Upper lobe of right lung (tissue), 1 donor: ENCODE measurements around the gene ABI3. TPM values are rescaled to one million over a fixed set of nuclear protein-coding genes. Genes with fewer than 3 reads are reported as not detected.
"Not testable (repeated sequence)": the region's sequence is repeated elsewhere in the genome, so short reads cannot be mapped to it uniquely, and the experiment has no call there.

Source experiments
- ATAC-seq: fragments of 200-7000 bp; cut with Tn5 transposase; one replicate; pipeline ENCODE4 v1.9.1; 2020; ENCODE audit warnings: mild to moderate bottlenecking, moderate library complexity
- DNase-seq: peaks from one replicate; pipeline ENCODE4 v3.0.0-alpha.2; 2020
- H3K27ac ChIP-seq: fragments of 200-600 bp; one replicate; pipeline ENCODE4 v1.8.0; 2022
- H3K27me3 ChIP-seq: fragments of 200-600 bp; one replicate; pipeline ENCODE4 v1.8.0; 2022; ENCODE audit warnings: mild to moderate bottlenecking
- H3K36me3 ChIP-seq: fragments of 200-600 bp; one replicate; pipeline ENCODE4 v1.8.0; 2022
- H3K4me1 ChIP-seq: fragments of 200-600 bp; one replicate; pipeline ENCODE4 v1.8.0; 2022
- H3K4me3 ChIP-seq: fragments of 200-600 bp; one replicate; pipeline ENCODE4 v1.8.0; 2022; ENCODE audit warnings: mild to moderate bottlenecking
- H3K9me3 ChIP-seq: fragments of 200-600 bp; one replicate; pipeline ENCODE4 v1.8.0; 2022
- intact Hi-C: fragments of 100-400 bp; cut with DNase I; formaldehyde crosslinking; loops from one replicate; pipeline ENCODE4 v1.11.0; 2022
- long read RNA-seq: library from polyadenylated mRNA; unstranded; transcript quantifications from one replicate; pipeline ENCODE4 v2.0.0, GENCODE V29; 2021
- total RNA-seq: library from RNA; stranded (reverse); fragmentation: NEBNext Ultra II Directional; extraction: Animal tissue kit (Norgen Biotek cat#: 25700); gene quantifications from one replicate; pipeline ENCODE4 v1.2.1, GENCODE V29; 2021
- TF ChIP-seq, protein P1 (sequence below): fragments of 200-600 bp; IDR thresholded peaks from one replicate; pipeline ENCODE4 v1.8.0; 2022; ENCODE audit warnings: antibody characterized with exemption
- donor health status: DM: no; HTN: yes; CAD: no; lungs with severe emphysema.

ABI3 gene
- total RNA-seq, result 31.5 TPM
- long read RNA-seq, transcript ABI3-201 (8 exons, 2,109 nt), result major isoform, 37 of 56 reads
- long read RNA-seq, partial matches to known transcripts, result 10 of 56 reads
- long read RNA-seq, other reads (novel, unspliced or antisense), result 9 of 56 reads

GRCh38 chr17:49210158-49211029 is at the start of gene ABI3, which contains the start of gene GNGT2:
Gene ABI3, plus strand, starts transcription at chr17:49210707. Its CDS starts 18 bp downstream, at chr17:49210725.
Gene GNGT2, minus strand, starts transcription at chr17:49210574. Its CDS starts 3,152 bp downstream, at chr17:49207422.
- TF ChIP-seq, protein P1, sequence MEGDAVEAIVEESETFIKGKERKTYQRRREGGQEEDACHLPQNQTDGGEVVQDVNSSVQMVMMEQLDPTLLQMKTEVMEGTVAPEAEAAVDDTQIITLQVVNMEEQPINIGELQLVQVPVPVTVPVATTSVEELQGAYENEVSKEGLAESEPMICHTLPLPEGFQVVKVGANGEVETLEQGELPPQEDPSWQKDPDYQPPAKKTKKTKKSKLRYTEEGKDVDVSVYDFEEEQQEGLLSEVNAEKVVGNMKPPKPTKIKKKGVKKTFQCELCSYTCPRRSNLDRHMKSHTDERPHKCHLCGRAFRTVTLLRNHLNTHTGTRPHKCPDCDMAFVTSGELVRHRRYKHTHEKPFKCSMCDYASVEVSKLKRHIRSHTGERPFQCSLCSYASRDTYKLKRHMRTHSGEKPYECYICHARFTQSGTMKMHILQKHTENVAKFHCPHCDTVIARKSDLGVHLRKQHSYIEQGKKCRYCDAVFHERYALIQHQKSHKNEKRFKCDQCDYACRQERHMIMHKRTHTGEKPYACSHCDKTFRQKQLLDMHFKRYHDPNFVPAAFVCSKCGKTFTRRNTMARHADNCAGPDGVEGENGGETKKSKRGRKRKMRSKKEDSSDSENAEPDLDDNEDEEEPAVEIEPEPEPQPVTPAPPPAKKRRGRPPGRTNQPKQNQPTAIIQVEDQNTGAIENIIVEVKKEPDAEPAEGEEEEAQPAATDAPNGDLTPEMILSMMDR, result no peak
- DNase-seq (no peak), ATAC-seq (peak; percentile 74)
- Histone ChIP-seq H3K9me3 (no peaks in the 10 kb centered on the region), H3K36me3 (no peaks in the 10 kb centered on the region), H3K4me3 (peak within 1 kb of the TSS; percentile 58), H3K27me3 (peaks cover 5% of the 10 kb centered on the region), H3K27ac (peak within 1 kb of the TSS; percentile 84), H3K4me1 (peaks cover 27% of the 10 kb centered on the region)
- intact Hi-C loops, result no loop called here

- TF ChIP-seq, protein P1, result no peak
- peaks cover 17% of the 10 kb centered on the region for H3K27me3 ChIP-seq
Measured at GRCh38 chr17:49162866-49163265, 47.6 kb upstream of the ABI3 start.

GRCh38 chr17:49165143-49165542 is 45.4 kb upstream of the ABI3 start:
- Histone ChIP-seq H3K27ac (no peak overlapping the region), H3K4me3 (no peak overlapping the region), H3K9me3 (no peaks in the 10 kb centered on the region), H3K27me3 (peaks cover 26% of the 10 kb centered on the region), H3K4me1 (no peaks in the 10 kb centered on the region), H3K36me3 (no peaks in the 10 kb centered on the region)
- TF ChIP-seq, protein P1, result no peak
- DNase-seq, result no peak
- ATAC-seq, result no peak
- intact Hi-C loops, result no loop called here

More at GRCh38 chr17:49162866-49163265, 47.6 kb upstream of the ABI3 start:
- ATAC-seq (no peak), DNase-seq (no peak)
- intact Hi-C loops, result no loop called here
- Histone ChIP-seq H3K36me3 (no peaks in the 10 kb centered on the region), H3K27ac (no peak overlapping the region), H3K4me1 (no peaks in the 10 kb centered on the region), H3K9me3 (no peaks in the 10 kb centered on the region), H3K4me3 (no peak overlapping the region)

DNA sequence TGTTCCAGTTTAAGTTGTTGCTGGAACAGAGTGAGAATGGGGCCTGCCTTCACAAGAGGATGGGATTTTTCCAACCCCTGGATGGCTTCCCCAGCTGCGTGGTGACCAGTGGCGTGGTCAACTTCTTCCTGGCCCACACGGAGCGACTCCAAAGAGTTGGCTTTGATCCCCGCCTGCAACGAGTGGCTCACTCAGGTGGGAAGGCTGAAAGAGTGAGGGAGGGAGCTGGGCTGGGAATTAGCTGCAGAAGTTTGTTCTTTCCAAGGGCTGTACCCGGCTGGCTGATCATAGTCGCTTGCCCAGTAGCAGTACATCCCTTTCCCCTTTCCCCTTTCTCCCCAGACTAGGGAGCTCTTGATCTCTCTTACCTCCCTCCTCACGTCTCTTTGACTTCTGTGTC is 41.8 kb upstream of the ABI3 start:
- ATAC-seq, result no peak
- H3K4me1 ChIP-seq, result no peaks in the 10 kb centered on the region
- TF ChIP-seq, protein P1, result no peak

GRCh38 chr17:49170216-49170615 is 40.3 kb upstream of the ABI3 start:
- Histone ChIP-seq H3K27me3 (peaks cover 26% of the 10 kb centered on the region), H3K4me1 (no peaks in the 10 kb centered on the region), H3K4me3 (no peak overlapping the region), H3K9me3 (no peaks in the 10 kb centered on the region), H3K27ac (no peak overlapping the region), H3K36me3 (no peaks in the 10 kb centered on the region)
- TF ChIP-seq, protein P1, result no peak
- intact Hi-C loops, result no loop called here
- ATAC-seq, result no peak
- DNase-seq, result no peak

More for the DNA sequence above, 41.8 kb upstream of the ABI3 start:
- H3K27me3 ChIP-seq, result peaks cover 26% of the 10 kb centered on the region
- DNase-seq, result no peak
- no peaks in the 10 kb centered on the region for H3K36me3 ChIP-seq
- no peaks in the 10 kb centered on the region for H3K9me3 ChIP-seq
- no peak overlapping the region for H3K4me3 ChIP-seq
- no peak overlapping the region for H3K27ac ChIP-seq
- intact Hi-C loops, result no loop called here

DNA sequence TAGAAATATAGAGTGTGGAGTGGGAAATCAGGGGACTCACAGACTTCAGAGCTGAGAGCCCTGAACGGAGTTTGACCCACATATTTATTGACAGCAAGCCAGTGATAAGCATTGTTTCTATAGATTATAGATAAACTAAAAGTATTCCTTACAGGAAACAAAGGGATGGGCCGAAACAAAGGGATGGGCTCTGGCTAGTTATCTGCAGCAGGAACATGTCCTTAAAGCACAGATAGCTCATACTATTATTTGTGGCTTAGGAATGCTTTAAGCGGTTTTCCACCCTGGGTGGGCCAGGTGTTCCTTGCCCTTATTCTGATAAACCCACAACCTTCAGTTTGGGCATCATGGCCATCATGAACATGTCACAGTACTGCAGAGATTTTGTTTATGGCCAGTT is 39.8 kb upstream of the ABI3 start:
- DNase-seq, H3K4me1 ChIP-seq, H3K36me3 ChIP-seq, H3K9me3 ChIP-seq, H3K4me3 ChIP-seq, H3K27ac ChIP-seq, ATAC-seq, intact Hi-C loops: not testable (repeated sequence)
- H3K27me3 ChIP-seq, result peaks cover 26% of the 10 kb centered on the region

- ATAC-seq, H3K9me3 ChIP-seq, DNase-seq, H3K36me3 ChIP-seq, intact Hi-C loops, H3K27me3 ChIP-seq, H3K27ac ChIP-seq, H3K4me1 ChIP-seq, H3K4me3 ChIP-seq: not testable (repeated sequence)
Measured at GRCh38 chr17:49175978-49176377, 34.5 kb upstream of the ABI3 start.
